ENCODE results near the gene TDRKH. TPM values are rescaled to one million over a fixed set of nuclear protein-coding genes. Genes with fewer than 3 reads are reported as not detected.
A peak's percentile ranks its signal among the peaks of the same experiment; 100 is the strongest.

The TDRKH gene
- total RNA-seq, 3 donors from 2014 or later: 5.6 to 9.7 (median 6.7) TPM

GRCh38 chr1:151813271-151813977 lies 23.1 kb upstream of the TDRKH start:
- no peak overlapping the region for H3K27ac ChIP-seq
- no peaks in the 10 kb centered on the region for H3K4me1 ChIP-seq
- no peak for DNase-seq (ENCODE audit: low spot score in 2 of 2)
- no peak for TF ChIP-seq POLR2AphosphoS5 (IDR thresholded peaks at IDR 0.05)
- TF ChIP-seq CTCF (IDR thresholded peaks at IDR 0.05): no peak
- no peak for TF ChIP-seq POLR2A (IDR thresholded peaks at IDR 0.05)
- H3K9me3 ChIP-seq: no peaks in the 10 kb centered on the region
- H3K27me3 ChIP-seq: no peaks in the 10 kb centered on the region
- H3K4me3 ChIP-seq: no peak overlapping the region
- intact Hi-C loops (cut with DNase I; ENCODE audit: low total_unique reads): no loop called here
- no peaks in the 10 kb centered on the region for H3K36me3 ChIP-seq

- Histone ChIP-seq H3K27ac (no peak overlapping the region), H3K4me3 (peak overlapping the region in 1 of 3 donors; percentile 19), H3K9me3 (no peaks in the 10 kb centered on the region), H3K36me3 (no peaks in the 10 kb centered on the region), H3K4me1 (no peaks in the 10 kb centered on the region), H3K27me3 (no peaks in the 10 kb centered on the region)
- TF ChIP-seq POLR2AphosphoS5 (IDR thresholded peaks at IDR 0.05) (no peak), CTCF (IDR thresholded peaks at IDR 0.05) (no peak), POLR2A (IDR thresholded peaks at IDR 0.05) (no peak)
- intact Hi-C loops (cut with DNase I; ENCODE audit: low total_unique reads): no loop called here
- DNase-seq (ENCODE audit: low spot score in 2 of 2): no peak
These were observed 20.9 kb upstream of the TDRKH start for GRCh38 chr1:151811181-151811580.

- DNase-seq (ENCODE audit: low spot score in 2 of 2): no peak
- no peak for TF ChIP-seq POLR2A (IDR thresholded peaks at IDR 0.05)
- no peak for TF ChIP-seq CTCF (IDR thresholded peaks at IDR 0.05)
- no peak for TF ChIP-seq POLR2AphosphoS5 (IDR thresholded peaks at IDR 0.05)
- no peaks in the 10 kb centered on the region for H3K9me3 ChIP-seq
- no peaks in the 10 kb centered on the region for H3K4me1 ChIP-seq
- no peaks in the 10 kb centered on the region for H3K36me3 ChIP-seq
- H3K27me3 ChIP-seq: no peaks in the 10 kb centered on the region
- no peak overlapping the region for H3K4me3 ChIP-seq
- intact Hi-C loops (cut with DNase I; ENCODE audit: low total_unique reads): loop anchor here (5.0 kb wide), 1 partner anchor 1348 kb away; no protein-coding TSS in a partner anchor
- H3K27ac ChIP-seq: peak overlapping the region in 1 of 2 donors; percentile 40
These were observed 19.8 kb upstream of the TDRKH start for GRCh38 chr1:151809985-151810556.

GRCh38 chr1:151809290-151809984 lies 19.1 kb upstream of the TDRKH start:
- Histone ChIP-seq H3K4me1 (no peaks in the 10 kb centered on the region), H3K27me3 (no peaks in the 10 kb centered on the region), H3K9me3 (no peaks in the 10 kb centered on the region), H3K4me3 (no peak overlapping the region), H3K27ac (peak overlapping the region in 1 of 2 donors; percentile 40), H3K36me3 (no peaks in the 10 kb centered on the region)
- DNase-seq (ENCODE audit: low spot score in 2 of 2): no peak
- no peak for TF ChIP-seq POLR2A (IDR thresholded peaks at IDR 0.05)
- no peak for TF ChIP-seq POLR2AphosphoS5 (IDR thresholded peaks at IDR 0.05)
- TF ChIP-seq CTCF (IDR thresholded peaks at IDR 0.05): peak in 1 of 3 donors; percentile 4
- intact Hi-C loops (cut with DNase I; ENCODE audit: low total_unique reads): loop anchor here (5.0 kb wide), 1 partner anchor 1347 kb away; no protein-coding TSS in a partner anchor

- Histone ChIP-seq H3K4me1 (no peaks in the 10 kb centered on the region), H3K9me3 (no peaks in the 10 kb centered on the region), H3K27ac (no peak overlapping the region), H3K4me3 (no peak overlapping the region), H3K27me3 (no peaks in the 10 kb centered on the region), H3K36me3 (no peaks in the 10 kb centered on the region)
- TF ChIP-seq POLR2AphosphoS5 (IDR thresholded peaks at IDR 0.05) (no peak), CTCF (IDR thresholded peaks at IDR 0.05) (no peak), POLR2A (IDR thresholded peaks at IDR 0.05) (no peak)
- DNase-seq (ENCODE audit: low spot score in 2 of 2): no peak
- intact Hi-C loops (cut with DNase I; ENCODE audit: low total_unique reads): loop anchor here (5.0 kb wide), 1 partner anchor 1345 kb away; no protein-coding TSS in a partner anchor
These were observed 17.5 kb upstream of the TDRKH start for GRCh38 chr1:151807766-151808165.

All from breast epithelium (tissue), 4 donors.